IPS-NIHi11 (cell line): ENCODE results near the gene CCR5.
A peak's percentile ranks its signal among the peaks of the same experiment; 100 is the strongest.

ENCODE experiments used
- DNase-seq: peaks from one replicate; pipeline ENCODE4 v3.0.0; 2012; ENCODE audit warnings: mixed read lengths, low spot score

CCR5 gene

DNA sequence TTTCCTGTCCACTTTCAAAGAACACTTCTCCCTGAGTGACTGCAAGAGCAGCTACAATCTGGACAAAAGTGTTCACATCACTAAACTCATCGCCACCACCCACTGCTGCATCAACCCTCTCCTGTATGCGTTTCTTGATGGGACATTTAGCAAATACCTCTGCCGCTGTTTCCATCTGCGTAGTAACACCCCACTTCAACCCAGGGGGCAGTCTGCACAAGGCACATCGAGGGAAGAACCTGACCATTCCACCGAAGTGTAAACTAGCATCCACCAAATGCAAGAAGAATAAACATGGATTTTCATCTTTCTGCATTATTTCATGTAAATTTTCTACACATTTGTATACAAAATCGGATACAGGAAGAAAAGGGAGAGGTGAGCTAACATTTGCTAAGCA, 38.1 kb downstream of the CCR5 start:
- DNase-seq = no peak

DNA sequence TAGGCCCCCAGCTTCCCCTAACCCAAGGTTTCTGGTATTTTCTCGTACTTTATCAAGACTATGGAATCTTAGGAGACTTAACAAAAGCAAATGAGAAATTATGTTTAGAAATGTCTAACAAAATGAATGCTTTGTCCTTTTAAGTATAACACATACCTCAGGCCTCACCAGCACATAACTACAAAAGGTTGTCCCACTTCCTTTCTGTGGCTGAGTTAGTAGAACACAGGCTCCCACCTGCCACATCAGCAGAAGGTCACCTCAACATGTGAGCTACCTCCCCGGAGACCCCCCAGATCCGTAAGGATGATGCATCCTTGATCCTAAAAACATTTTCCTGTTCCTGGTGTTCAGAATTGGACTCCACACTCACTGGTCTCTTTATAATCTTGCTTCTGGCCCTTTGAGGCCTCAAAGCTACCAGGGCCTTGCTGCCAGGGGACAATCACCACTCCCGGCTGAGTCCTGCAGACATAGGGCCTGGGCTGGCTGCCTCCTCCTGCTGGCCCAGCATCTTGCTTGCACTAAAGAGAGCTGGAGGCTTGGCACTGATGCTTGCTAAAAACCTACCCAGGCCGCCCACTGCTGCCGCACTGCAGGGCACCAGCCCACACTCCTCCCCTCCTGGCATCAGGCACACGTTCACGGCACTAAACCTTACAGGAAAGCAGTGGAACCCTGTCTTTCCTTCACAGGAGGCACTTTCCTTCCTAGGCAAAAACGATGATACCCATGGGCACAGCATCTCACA, 39.2 kb downstream of the CCR5 start:
- DNase-seq = no peak

DNA sequence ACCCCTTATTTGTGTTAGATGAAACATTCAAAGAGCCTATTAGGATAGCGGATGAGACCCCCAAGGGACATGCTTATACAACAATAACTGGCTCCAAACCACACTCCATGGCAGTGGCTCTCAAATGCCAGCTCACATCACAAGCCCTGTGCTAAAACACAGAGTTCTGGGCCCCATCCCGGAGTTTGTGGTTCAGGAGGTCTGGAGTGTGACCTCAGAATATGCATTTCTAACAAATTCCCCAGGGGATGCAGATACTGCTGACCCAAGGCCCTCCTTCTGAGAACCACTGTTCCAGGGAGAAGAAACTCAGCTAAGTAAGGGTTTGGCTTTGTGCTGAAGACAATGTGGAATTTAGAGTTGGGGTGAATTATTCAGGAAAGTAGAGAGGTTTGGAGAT, 39.9 kb downstream of the CCR5 start:
- DNase-seq = no peak

DNA sequence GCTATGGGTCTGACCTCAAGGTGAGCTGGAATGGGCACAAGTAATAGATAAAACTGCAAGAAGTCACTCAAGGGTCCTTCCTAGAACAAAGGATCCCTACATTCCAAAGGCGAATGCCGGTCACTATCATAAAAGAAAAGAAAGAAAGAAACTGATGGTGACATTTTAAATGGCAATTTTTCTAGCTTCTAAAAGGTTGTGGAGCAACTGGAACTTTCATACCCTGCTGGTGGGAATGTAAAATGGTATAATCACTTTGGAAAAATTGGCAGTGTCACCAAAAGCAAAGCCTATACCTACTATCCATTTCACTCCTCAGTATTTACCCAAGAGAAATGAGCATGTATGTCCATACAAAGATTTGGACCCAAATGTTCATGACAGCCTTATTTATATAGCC, 40.5 kb downstream of the CCR5 start:
- no peak for DNase-seq

GRCh38 chr3:46412786-46413298, 42.1 kb downstream of the CCR5 start:
- no peak for DNase-seq

DNA sequence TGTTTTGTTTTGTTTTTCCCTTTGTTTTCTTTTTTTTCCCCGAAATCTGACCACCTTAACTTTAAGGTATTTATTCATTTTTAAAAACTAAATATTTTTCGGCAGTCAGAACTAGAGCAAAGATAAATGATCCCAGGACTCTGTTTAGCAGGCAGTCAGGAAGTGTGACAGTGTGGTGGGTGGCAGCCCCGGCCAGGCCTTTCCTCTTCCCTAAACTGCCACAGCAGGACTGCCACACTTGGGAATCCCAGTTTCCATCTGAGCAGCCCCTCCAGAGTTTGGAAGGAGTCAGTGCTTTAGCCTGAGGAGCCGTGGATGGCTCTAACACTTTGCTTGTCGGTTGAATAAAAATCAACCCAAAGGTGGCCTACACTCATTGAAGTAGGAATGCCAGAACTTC, 43.2 kb downstream of the CCR5 start:
- no peak for DNase-seq

DNA sequence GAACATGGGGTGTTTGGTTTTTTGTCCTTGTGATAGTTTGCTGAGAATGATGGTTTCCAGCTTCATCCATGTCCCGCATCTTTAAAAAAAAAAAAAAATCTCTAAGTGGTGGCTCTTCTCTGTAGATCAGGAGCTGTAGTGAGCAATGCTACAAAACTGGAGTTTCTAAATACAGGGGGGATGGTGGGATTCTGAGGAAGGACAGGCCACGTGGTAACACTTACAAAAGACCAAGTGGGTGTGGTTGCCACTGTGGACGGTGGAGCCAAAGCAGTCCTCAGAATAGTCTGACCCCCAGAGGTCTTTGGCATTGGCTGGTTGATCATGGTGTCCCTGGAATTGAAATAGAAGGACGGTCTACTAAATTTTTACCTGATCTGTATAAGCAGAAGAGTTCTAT, 44.0 kb downstream of the CCR5 start:
- DNase-seq = no peak

- no peak for DNase-seq
Observed at GRCh38 chr3:46416125-46416810, 45.5 kb downstream of the CCR5 start.

- DNase-seq = no peak
Observed at GRCh38 chr3:46416811-46417510, 46.2 kb downstream of the CCR5 start.

- DNase-seq = peak; percentile 26
Observed at GRCh38 chr3:46417841-46418611, 47.3 kb downstream of the CCR5 start.

DNA sequence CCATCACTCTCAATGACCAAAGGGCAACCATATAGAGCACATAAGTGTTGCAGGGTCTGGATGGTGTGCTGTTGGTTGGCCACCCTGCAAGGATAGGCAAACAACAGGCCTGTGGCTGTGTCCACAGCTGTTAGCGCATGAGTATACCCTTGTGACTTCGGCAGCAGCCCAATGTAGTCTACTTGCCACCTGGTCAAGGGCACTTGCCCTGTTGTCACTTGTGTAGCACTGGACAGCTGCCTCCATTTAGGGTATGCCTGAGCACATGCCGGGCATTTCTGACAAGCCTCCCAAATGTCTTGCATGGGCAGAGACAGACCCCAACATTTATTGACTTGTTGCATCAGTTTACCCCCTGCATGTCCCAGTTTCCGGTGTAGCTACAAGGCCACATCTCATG, 49.1 kb downstream of the CCR5 start:
- DNase-seq = no peak

- no peak for DNase-seq
Observed at GRCh38 chr3:46420931-46421330, 50.2 kb downstream of the CCR5 start.

- no peak for DNase-seq
Observed at GRCh38 chr3:46422617-46423016, 51.9 kb downstream of the CCR5 start.

DNA sequence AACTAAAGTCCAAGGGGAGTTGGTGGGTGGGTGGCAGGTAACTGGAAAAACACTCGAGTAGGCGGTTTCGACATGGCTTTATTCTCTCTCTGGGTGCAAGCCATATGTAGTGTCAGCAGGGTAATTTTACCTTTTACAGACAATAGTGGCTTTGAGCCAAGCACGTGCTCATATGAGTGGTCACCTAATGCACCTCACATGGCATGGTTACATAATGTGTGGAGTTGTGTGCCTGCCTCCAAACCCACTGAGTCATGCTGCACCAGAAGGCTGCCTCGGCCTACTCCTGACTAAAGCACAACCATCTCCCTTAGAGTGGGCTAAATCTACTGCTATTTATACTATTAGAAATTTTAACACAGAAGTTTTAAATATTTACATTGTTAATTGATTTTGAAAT, 52.8 kb downstream of the CCR5 start:
- DNase-seq = no peak
